GM12874 (cell line): ENCODE measurements around the gene IQCM.

ENCODE experiments used
- CTCF ChIP-seq: IDR thresholded peaks from 2 replicates; pipeline ENCODE4 v1.5.1; 2011; ENCODE audit warnings: low read depth, mild to moderate bottlenecking, control low read depth, low read length, moderate library complexity; ENCODE audit not compliant: insufficient read depth

The IQCM gene

GRCh38 chr4:149645790-149646189 lies 169.9 kb downstream of the IQCM start:
- no peak for TF ChIP-seq CTCF

DNA sequence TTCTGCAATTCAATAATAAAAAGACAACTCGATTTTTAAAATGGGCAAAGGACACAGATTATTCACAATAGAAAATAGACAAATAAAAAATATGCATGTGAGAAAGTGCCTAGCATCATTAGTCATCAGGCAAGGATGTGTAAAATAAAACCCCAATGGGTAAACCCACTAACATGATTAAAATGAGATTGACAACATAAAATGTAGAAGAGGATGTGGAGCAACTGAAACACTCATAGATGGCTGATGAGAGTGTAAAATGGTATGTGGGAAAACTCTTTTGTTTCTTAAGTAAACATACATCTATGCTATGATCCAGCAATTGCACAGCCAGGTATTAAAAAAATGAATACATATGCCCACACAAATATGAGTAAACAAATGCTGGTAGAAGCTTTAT lies 177.6 kb downstream of the IQCM start:
- no peak for TF ChIP-seq CTCF

DNA sequence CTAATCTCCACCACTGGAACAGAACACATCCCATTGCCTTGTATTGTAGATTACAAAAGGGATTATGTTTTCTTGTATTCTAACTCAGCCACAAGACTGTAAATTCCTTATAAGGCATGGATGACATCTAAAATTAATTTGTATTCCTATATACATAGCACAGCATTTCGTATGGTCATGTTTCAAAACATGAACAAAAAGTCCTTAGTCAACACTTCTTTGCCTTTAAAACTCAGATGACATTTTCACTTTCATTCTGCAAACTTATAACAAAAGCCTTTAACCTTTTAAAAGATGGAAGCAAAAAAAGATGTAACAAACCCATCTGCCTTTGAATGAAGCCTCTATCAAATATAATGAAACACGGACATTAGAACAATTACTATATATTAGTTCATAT lies 181.3 kb downstream of the IQCM start:
- no peak for TF ChIP-seq CTCF

DNA sequence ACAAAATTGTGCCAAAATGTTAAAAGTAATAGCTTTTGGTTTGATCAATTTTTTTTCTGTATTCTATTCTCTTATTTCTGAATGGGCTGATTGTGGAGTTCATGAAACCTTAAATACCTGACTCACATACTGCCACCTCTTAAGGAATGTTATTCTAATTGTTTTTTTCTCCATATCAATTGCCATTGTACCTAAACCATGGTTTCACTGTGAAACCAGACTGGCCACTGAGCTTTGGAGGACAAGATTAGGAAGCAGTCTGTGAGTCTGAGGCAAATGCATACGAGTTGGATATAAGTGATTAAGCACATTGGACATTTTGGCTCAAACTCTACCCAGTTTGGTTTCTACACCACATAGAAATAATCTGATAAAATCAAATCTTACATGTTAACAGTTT lies 184.0 kb downstream of the IQCM start:
- TF ChIP-seq CTCF, result no peak

- TF ChIP-seq CTCF, result no peak
Observed at GRCh38 chr4:149630064-149630463, 185.6 kb downstream of the IQCM start.

DNA sequence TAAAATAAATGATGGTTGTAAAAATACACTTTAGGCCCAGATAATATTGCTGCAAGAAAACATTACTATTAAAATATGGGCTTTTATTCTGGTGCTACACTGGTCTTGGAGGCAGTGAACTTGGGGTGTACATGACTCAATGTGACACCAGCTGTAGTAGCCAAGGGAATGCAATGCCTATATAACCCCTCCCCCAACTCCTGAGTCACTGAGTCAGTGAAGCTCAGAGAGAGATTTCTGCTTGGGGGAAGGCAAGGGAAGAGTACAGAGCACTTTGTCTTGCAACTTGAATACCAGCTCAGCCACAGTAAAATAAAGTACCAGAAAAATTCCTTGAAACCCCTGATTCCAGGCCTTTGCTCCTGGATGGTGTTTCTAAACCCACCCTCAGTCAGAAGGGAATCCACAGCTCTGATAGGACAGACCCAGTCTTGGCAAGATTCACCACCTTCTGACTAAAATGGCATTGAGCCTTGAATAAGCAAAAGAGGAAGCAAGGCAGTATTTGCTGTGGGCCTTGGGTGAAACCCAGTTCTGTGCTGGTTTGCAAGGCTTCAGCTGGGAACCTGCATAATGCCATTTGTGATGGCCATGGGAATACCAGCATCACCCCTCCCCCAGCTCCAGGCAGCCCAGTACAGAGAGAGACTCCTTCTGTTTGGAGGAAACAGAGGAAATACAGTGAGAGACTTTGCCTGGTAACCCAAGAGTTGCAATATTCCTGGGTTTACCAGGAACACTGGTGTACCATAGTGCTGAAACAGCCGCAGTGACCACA lies 209.9 kb downstream of the IQCM start:
- TF ChIP-seq CTCF, result no peak

GRCh38 chr4:149604827-149605226 lies 210.8 kb downstream of the IQCM start:
- no peak for TF ChIP-seq CTCF
